Trophoblast cell (in vitro differentiated cells and primary cell): ENCODE measurements around the gene ZNF366.
"Not testable (repeated sequence)": the region's sequence is repeated elsewhere in the genome, so short reads cannot be mapped to it uniquely, and the experiment has no call there.

Source experiments
- DNase-seq, 2 donors: peaks; one replicate each; pipeline ENCODE4 v3.0.0-alpha.2; 2016
- H2AFZ ChIP-seq: 2 replicates; pipeline ENCODE4 v1.6.1; 2013; ENCODE audit warnings: low read length, moderate library complexity, mild to moderate bottlenecking; ENCODE audit not compliant: insufficient read depth, poor library complexity
- H2AK5ac ChIP-seq: 2 replicates; pipeline ENCODE4 v1.6.1; 2013; ENCODE audit warnings: mild to moderate bottlenecking, low read length
- H2BK120ac ChIP-seq: 2 replicates; pipeline ENCODE4 v1.6.1; 2013; ENCODE audit warnings: low read length, mild to moderate bottlenecking, moderate library complexity; ENCODE audit not compliant: insufficient read depth, poor library complexity
- H2BK12ac ChIP-seq: 2 replicates; pipeline ENCODE4 v1.6.1; 2013; ENCODE audit warnings: mild to moderate bottlenecking, low read length, moderate library complexity
- H2BK5ac ChIP-seq: 2 replicates; pipeline ENCODE4 v1.6.1; 2013; ENCODE audit warnings: low read length, low read depth, moderate library complexity, mild to moderate bottlenecking; ENCODE audit not compliant: poor library complexity
- H3K14ac ChIP-seq: 2 replicates; pipeline ENCODE4 v1.6.1; 2013; ENCODE audit warnings: mild to moderate bottlenecking, low read length
- H3K18ac ChIP-seq: 2 replicates; pipeline ENCODE4 v1.6.1; 2013; ENCODE audit warnings: mild to moderate bottlenecking, low read length
- H3K23ac ChIP-seq: 2 replicates; pipeline ENCODE4 v1.6.1; 2013; ENCODE audit warnings: low read length
- H3K27ac ChIP-seq: 2 replicates; pipeline ENCODE4 v1.5.1; 2013; ENCODE audit warnings: low read depth, mild to moderate bottlenecking, inconsistent platforms, low read length, moderate library complexity
- H3K27me3 ChIP-seq: 2 replicates; pipeline ENCODE4 v1.6.1; 2013; ENCODE audit warnings: inconsistent platforms, mild to moderate bottlenecking, low read length, moderate library complexity; ENCODE audit not compliant: insufficient read depth
- H3K36me3 ChIP-seq, 2 experiments: 1 replicate in 1 of 2; 2 replicates in 1 of 2; pipeline ENCODE4 v1.6.1; 2013; ENCODE audit warnings: low read length in 2 of 2, mild to moderate bottlenecking in 2 of 2, moderate library complexity in 1 of 2; ENCODE audit not compliant: insufficient read depth in 2 of 2, control insufficient read depth in 1 of 2
- H3K4ac ChIP-seq: 2 replicates; pipeline ENCODE4 v1.6.1; 2013; ENCODE audit warnings: low read depth, mild to moderate bottlenecking, low read length, moderate library complexity
- H3K4me1 ChIP-seq, 2 experiments: 1 replicate in 1 of 2; 2 replicates in 1 of 2; pipeline ENCODE4 v1.6.1; 2013; ENCODE audit warnings: low read length in 2 of 2, mild to moderate bottlenecking in 2 of 2, moderate library complexity in 1 of 2; ENCODE audit not compliant: insufficient read depth in 2 of 2, control insufficient read depth in 1 of 2
- H3K4me2 ChIP-seq: 2 replicates; pipeline ENCODE4 v1.6.1; 2013; ENCODE audit warnings: inconsistent platforms, mild to moderate bottlenecking, low read length, moderate library complexity
- H3K4me3 ChIP-seq: 2 replicates; pipeline ENCODE4 v1.5.1; 2013; ENCODE audit warnings: mild to moderate bottlenecking, low read depth, low read length, inconsistent platforms
- H3K79me1 ChIP-seq: one replicate; pipeline ENCODE4 v1.6.1; 2013; ENCODE audit warnings: low read length
- H3K79me2 ChIP-seq: 2 replicates; pipeline ENCODE4 v1.6.1; 2013; ENCODE audit warnings: low read length, mild to moderate bottlenecking; ENCODE audit not compliant: control insufficient read depth, insufficient read depth, poor library complexity
- H3K9ac ChIP-seq: 2 replicates; pipeline ENCODE4 v1.6.1; 2013; ENCODE audit warnings: mild to moderate bottlenecking, low read length
- H3K9me3 ChIP-seq: 2 replicates; pipeline ENCODE4 v1.6.1; 2013; ENCODE audit warnings: low read depth, mild to moderate bottlenecking, control low read depth, inconsistent platforms, low read length; ENCODE audit not compliant: insufficient read depth
- H4K12ac ChIP-seq: 2 replicates; pipeline ENCODE4 v1.6.1; 2013; ENCODE audit warnings: low read depth, mild to moderate bottlenecking, low read length, moderate library complexity
- H4K8ac ChIP-seq: 2 replicates; pipeline ENCODE4 v1.6.1; 2013; ENCODE audit warnings: low read depth, mild to moderate bottlenecking, low read length, moderate library complexity
- H4K91ac ChIP-seq: one replicate; pipeline ENCODE4 v1.6.1; 2013; ENCODE audit warnings: low read depth, mild to moderate bottlenecking, low read length, moderate library complexity
- WGBS: extraction: QIAGEN DNeasy Blood & Tissue Kit; methylation state at CpG from one replicate; pipeline ENCODE4 v1.1.7; 2013; ENCODE audit warnings: missing lambda C conversion rate; ENCODE audit not compliant: insufficient read length, insufficient coverage; ENCODE audit errors: extremely low coverage; 5-methylcytosine and 5-hydroxymethylcytosine counted together

The ZNF366 gene

GRCh38 chr5:72407078-72407477 is 100.1 kb downstream of the ZNF366 start:
- H3K4me1 ChIP-seq, result peaks cover 2 to 4% of the 10 kb centered on the region in 2 experiments
- H4K12ac ChIP-seq, result no peak overlapping the region
- no peak overlapping the region for H3K4me2 ChIP-seq
- H3K4ac ChIP-seq, result no peak overlapping the region
- no peak overlapping the region for H4K8ac ChIP-seq
- no peak overlapping the region for H3K14ac ChIP-seq
- no peak overlapping the region for H2BK12ac ChIP-seq
- WGBS, result no CpG with 5 or more reads among the region's 3 CpGs
- H3K23ac ChIP-seq, result no peak overlapping the region
- H2AK5ac ChIP-seq, result no peak overlapping the region
- H4K91ac ChIP-seq, result no peak overlapping the region
- H3K79me2 ChIP-seq, result no peaks in the 10 kb centered on the region
- H3K36me3 ChIP-seq, result no peaks in the 10 kb centered on the region
- no peak for DNase-seq
- H2BK120ac ChIP-seq, result no peak overlapping the region
- no peak overlapping the region for H3K9ac ChIP-seq
- peaks cover 8% of the 10 kb centered on the region for H3K79me1 ChIP-seq
- H3K27me3 ChIP-seq, result no peaks in the 10 kb centered on the region
- H3K9me3 ChIP-seq, result no peaks in the 10 kb centered on the region
- no peak overlapping the region for H3K4me3 ChIP-seq
- H3K18ac ChIP-seq, result no peak overlapping the region
- no peak overlapping the region for H2BK5ac ChIP-seq
- no peak overlapping the region for H2AFZ ChIP-seq
- H3K27ac ChIP-seq, result no peak overlapping the region

- not testable (repeated sequence) for H3K4me1 ChIP-seq, H4K8ac ChIP-seq, H4K91ac ChIP-seq, H3K14ac ChIP-seq, H3K27me3 ChIP-seq, H3K9me3 ChIP-seq, H2BK5ac ChIP-seq, H4K12ac ChIP-seq, H2BK12ac ChIP-seq, H3K4ac ChIP-seq, H3K79me2 ChIP-seq, H2BK120ac ChIP-seq, H3K23ac ChIP-seq, H3K36me3 ChIP-seq, H2AFZ ChIP-seq, H3K4me2 ChIP-seq, H2AK5ac ChIP-seq, H3K18ac ChIP-seq, H3K27ac ChIP-seq, H3K9ac ChIP-seq, DNase-seq, H3K4me3 ChIP-seq, H3K79me1 ChIP-seq
- no CpG with 5 or more reads among the region's 3 CpGs for WGBS
These were observed 102.4 kb downstream of the ZNF366 start for GRCh38 chr5:72404771-72405170.

GRCh38 chr5:72402959-72403628 is 104.1 kb downstream of the ZNF366 start:
- H3K79me2 ChIP-seq, result no peaks in the 10 kb centered on the region
- H3K23ac ChIP-seq, result no peak overlapping the region
- peaks cover 0 to 2% of the 10 kb centered on the region in 2 experiments for H3K4me1 ChIP-seq
- no peak overlapping the region for H2AFZ ChIP-seq
- H3K27me3 ChIP-seq, result no peaks in the 10 kb centered on the region
- H2BK120ac ChIP-seq, result no peak overlapping the region
- no peak overlapping the region for H2BK12ac ChIP-seq
- no peaks in the 10 kb centered on the region for H3K36me3 ChIP-seq
- no peak overlapping the region for H4K12ac ChIP-seq
- H4K8ac ChIP-seq, result no peak overlapping the region
- no peak overlapping the region for H3K4me2 ChIP-seq
- H4K91ac ChIP-seq, result no peak overlapping the region
- no peak overlapping the region for H3K4ac ChIP-seq
- peak in 1 of 2 donors; percentile 33 for DNase-seq
- H2AK5ac ChIP-seq, result no peak overlapping the region
- H2BK5ac ChIP-seq, result no peak overlapping the region
- no peak overlapping the region for H3K27ac ChIP-seq
- no peak overlapping the region for H3K18ac ChIP-seq
- no CpG with 5 or more reads among the region's 4 CpGs for WGBS
- no peak overlapping the region for H3K4me3 ChIP-seq
- H3K9ac ChIP-seq, result no peak overlapping the region
- no peak overlapping the region for H3K14ac ChIP-seq
- H3K79me1 ChIP-seq, result peaks cover 2% of the 10 kb centered on the region
- H3K9me3 ChIP-seq, result no peaks in the 10 kb centered on the region

GRCh38 chr5:72402381-72402890 is 104.8 kb downstream of the ZNF366 start:
- Histone ChIP-seq H2BK120ac (no peak overlapping the region), H3K9me3 (no peaks in the 10 kb centered on the region), H3K79me1 (peaks cover 2% of the 10 kb centered on the region), H2AFZ (no peak overlapping the region), H4K91ac (no peak overlapping the region), H3K27ac (no peak overlapping the region), H3K4me1 (peaks cover 0 to 2% of the 10 kb centered on the region in 2 experiments), H4K12ac (no peak overlapping the region), H3K9ac (no peak overlapping the region), H3K79me2 (no peaks in the 10 kb centered on the region), H4K8ac (no peak overlapping the region), H3K14ac (no peak overlapping the region), H3K4ac (no peak overlapping the region), H3K4me3 (no peak overlapping the region), H3K36me3 (no peaks in the 10 kb centered on the region), H3K18ac (no peak overlapping the region), H2BK12ac (no peak overlapping the region), H3K23ac (no peak overlapping the region), H2BK5ac (no peak overlapping the region), H3K27me3 (no peaks in the 10 kb centered on the region), H3K4me2 (no peak overlapping the region), H2AK5ac (no peak overlapping the region)
- no CpG with 5 or more reads among the region's 2 CpGs for WGBS
- DNase-seq, result peak; percentile 27 to 76
